SKM-1 (cell line): Measurements from ENCODE around the gene NIPAL4.
A peak's percentile ranks its signal among the peaks of the same experiment; 100 is the strongest.
"Not testable (repeated sequence)": the region's sequence is repeated elsewhere in the genome, so short reads cannot be mapped to it uniquely, and the experiment has no call there.

Source experiments
- DNase-seq: peaks from one replicate; lab custom pipeline; 2025; ENCODE audit not compliant: unreplicated experiment; lab: John Stamatoyannopoulos, UW

NIPAL4 gene

DNA sequence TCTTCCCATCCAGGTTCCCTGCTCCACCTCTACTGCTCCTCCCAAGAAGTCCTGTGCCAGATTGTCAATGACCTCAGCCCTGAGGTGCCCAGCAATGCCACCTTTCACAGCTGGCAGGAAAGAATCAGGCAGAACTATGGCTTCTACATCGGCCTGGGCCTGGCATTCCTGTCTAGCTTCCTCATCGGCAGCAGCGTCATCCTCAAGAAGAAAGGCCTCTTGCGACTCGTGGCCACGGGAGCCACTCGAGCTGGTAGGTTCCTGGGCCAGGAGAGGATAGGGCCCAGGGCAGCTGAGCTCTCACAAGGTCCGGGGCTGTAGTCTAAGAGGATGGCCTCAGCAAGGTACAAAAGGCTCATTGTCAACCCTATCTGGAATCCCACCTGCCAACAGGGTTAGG lies 3.1 kb downstream of the NIPAL4 start:
- DNase-seq: no peak

DNA sequence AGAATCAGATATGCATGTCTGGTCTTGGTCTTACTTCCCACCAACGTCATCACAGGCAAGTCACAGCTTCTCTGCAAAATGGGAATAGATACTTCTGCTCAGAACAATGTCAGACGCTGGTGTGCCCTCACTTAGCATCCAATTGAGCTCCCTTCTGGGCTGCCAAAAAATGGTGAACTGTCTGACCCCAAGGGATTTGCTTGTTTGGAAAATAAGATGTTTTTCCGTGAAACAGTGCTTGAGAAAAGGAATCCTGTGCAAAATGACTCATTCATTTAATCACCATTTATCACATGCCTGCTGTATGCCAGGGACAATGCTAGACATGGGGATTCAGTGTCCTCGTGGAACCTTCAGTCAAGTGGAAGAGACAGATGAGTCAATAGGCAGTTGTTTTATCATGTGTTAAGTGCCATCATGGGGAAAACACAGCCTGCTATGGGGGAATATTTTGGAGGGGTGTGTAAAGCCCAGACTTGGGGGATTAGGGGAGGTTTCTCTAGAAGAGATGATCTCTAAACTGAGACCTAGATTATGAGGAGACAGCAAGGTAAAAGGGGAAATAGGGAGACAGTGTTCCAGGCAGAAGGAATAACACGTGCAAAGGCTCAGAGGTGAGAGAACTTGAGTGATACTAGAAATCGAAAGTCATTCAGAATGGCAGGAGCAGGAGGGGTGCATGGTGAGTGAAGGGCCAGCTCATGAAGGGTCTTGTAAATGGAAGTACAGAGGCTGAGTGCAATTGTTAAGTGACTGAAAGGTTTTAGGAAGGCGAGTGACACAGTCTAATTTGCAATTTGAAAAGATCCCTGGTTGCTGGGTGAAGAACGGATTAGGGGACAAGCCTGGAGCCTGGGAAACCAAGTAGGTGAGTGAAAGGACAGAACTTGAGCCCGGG lies 3.9 kb downstream of the NIPAL4 start:
- no peak for DNase-seq

DNA sequence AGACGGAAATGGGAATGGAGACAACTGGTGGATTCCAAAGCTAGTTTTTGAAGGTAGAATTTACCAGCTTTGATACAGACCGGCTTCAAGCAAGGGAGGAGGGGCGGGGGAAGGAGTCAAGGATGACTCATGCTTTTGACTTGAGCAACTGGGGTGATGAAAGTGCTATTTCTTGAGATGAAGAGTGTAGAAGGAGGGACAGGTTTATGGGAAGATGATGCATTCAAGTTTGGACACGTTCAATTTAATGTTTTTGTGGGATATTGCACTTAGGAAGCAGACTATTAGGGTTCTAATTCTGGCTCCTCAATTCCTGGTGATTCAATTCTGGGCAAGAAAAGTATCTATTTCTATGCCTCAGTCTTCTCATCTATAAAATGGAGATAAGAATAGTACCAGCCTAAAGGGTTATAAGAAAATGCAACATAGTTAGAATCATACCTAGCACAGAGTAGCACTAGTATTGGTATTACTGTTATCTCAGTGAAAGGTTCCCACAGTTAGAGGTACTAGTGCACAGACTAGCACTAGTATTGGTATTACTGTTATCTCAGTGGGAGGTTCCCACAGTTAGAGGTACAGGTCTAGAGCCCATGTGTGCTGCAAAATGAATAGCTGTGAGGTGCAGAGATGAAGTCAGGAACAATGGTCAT lies 4.6 kb downstream of the NIPAL4 start:
- DNase-seq: peak; percentile 64

DNA sequence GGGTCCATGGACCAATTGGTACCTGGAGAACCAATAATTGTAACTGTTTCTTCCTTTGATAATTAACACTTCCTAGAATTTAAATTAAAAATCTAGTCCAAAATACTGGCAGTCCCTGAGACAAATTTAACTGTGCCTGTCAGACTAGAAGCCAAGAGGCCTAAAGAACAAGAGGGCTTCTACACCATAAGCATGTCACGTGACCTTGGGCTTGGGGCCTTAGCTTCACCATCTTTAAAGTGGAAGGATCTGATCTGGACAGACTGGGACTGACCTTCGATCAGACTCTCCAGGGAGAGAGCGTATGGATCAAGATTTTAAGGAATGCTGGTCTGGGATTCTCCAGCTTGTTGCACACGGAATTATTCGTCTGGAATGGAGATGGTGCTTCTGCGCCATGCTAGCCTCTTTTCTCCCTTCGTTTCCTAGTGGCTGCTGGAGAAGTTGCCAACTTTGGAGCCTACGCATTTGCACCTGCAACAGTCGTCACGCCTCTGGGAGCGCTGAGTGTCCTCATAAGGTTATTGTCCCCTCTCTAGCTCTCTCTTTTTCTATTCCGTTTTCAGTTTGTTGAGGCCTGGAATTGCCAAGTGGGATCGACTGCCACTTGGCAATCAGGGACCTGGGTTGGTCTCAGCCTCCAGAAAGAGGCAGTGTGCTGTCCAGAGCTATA lies 8.4 kb downstream of the NIPAL4 start:
- DNase-seq: no peak

DNA sequence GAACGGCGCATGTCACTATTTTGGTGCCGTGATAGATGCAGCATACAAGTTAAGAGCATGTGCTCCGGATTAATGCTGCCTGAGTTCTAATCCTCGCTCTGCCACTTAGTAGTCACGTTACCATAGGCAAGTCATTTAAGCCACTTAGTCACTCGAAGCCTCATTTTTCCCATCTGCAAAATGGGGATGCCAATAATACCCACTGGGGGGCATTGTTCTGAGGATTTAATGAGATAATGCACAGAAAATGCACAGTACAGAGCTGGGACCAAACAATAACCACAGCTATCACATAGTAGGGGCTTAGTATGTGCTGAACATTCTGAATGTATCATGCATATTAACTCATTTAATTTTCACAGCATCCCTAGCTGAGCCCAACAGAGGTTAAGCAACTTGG lies 9.1 kb downstream of the NIPAL4 start:
- no peak for DNase-seq

DNA sequence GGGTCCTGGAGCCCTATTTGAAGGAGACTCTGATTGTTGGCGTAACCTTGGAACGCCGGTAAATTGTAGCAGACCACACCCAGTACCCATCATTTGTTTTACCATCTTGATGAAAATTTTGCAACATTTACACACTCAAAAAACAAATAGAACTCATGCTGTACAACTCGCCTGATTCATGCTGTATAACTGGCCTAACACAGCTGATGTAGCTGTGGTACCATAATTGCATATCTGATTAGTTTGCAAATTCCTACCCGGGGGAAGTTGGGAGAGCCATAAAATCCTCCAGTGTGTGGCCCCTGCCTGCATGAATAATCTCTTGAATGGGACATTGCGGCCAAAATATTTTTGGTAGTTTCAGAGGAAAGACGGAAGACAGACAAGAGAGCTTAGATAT lies 9.7 kb downstream of the NIPAL4 start:
- DNase-seq: no peak

DNA sequence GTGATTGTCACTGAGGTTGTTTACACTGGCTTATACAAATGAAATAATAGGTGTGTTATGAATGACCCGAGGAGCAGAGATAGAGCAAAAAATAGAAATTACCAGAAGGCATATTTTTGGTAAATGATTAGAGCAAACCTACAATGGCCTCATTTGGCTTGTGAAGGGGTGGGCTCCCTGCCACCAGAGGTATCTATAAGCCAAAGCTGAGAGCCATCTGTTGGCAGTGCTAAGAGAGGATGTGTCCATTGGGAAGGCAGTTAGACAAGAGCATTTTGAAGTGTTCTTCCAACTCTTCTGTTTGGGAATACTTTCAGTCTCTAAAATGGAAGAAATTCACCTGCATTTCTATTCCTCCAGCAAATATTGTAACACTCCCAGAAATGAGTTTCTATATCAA lies 10.6 kb downstream of the NIPAL4 start:
- no peak for DNase-seq

DNA sequence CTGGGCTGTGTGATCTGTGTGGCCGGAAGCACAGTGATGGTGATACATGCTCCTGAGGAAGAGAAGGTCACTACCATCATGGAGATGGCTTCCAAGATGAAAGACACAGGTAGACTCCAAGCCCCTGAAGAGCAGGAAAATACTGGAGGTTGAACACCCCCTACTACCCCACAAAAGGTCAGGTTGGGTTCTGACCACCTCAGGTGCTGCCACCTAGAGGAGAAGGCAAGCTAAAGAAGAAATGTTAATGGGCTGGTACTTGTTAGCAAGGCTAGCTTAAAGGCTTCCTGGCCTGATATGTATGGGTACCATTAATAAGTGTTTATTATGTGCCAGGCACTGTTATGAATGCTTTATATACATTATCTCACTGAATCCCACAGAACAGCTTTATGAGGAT lies 11.7 kb downstream of the NIPAL4 start:
- DNase-seq: peak; percentile 43

DNA sequence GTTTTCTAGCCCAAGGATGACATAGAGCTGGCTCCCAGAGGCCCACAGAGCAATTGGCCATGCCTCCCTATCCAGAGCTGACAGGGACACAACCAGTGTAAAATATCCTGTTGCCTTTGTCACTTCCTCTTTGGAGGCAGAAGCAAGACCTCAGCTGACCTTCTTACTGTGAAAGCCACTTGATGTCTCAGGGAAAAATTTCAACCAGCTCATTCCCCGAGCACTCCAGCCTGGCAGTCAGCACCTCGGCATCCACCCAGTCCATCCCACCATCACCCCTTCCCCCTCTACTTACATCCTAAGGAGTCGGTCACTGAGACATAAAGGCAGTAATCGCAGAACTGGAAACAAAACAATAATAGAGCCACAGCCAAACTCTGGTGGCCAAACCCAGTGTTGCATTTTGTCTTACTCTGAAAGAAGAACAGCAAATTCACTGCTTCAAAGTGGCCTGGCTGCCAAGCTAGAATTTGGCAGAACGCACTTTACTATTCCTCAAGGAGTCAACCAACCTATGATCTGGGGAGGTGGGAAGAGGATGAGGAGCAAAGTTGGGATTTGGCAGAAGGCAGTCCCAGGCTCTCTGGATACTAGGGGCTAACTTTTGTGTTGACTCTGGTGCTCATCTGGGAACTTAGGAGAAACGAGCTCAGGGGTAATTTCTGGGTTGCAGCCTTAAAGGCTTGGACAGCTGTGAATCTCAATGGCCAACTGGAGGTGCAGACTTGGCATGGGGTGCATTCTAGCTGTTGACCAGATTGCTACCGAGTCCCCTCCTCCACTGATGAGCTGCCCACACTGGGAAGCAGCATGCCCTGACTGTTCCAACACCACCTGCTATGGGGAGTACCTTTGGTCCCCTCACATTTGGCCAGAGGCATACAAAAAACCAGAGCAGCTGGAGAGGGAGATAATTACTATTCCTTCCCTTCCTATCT lies 13.6 kb downstream of the NIPAL4 start:
- DNase-seq: peak; percentile 59

DNA sequence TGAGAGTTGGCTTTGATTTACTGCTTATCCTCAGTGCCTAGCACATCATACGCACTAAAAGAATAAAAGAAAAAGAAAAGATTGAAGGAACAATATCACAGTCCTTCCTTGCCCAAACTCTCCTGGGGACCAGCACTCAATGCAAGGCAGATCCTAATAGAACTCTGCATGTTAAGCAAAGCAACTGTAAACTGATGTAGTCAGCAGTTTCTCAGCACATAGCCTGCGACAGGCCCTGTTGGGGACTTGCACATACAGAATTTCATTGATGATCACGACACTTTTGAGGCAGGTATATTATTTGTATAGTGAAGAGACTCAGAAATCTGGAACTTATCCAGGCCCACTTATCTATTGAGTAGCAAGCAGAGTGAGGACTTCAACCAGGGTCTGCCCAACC lies 15.4 kb downstream of the NIPAL4 start:
- no peak for DNase-seq

DNA sequence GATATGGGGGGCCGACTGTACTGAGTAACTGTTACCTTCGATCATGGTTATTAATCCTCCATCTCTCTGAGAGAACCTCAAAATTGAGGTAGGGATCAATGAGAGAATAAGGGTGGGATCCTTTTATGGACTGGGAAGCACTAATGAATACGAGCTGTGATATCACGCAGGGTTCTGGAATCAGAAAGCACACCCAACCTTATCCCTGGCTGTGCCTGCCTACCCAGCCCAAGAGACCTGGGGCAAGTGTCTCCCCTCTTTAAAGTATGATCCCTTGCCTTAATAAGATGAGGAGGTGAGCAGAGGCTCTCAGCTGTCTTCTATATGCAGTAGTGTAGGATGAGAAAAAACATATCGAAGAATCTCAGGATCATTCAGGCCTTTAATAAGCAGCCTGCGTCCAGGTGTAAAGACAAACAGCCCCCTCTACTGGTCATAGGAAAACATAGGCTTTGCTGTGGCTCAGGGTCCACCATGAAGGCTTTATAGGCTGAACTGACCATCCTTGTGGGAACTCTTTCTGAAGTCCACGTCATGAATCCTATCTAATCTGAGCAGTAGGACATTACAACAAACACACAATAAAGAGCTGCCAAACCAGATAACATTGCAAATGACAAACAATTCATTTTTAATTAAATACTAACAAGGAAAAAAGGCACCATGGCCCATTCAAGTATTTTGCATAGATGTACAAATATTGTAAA lies 16.8 kb downstream of the NIPAL4 start:
- peak; percentile 51 for DNase-seq

DNA sequence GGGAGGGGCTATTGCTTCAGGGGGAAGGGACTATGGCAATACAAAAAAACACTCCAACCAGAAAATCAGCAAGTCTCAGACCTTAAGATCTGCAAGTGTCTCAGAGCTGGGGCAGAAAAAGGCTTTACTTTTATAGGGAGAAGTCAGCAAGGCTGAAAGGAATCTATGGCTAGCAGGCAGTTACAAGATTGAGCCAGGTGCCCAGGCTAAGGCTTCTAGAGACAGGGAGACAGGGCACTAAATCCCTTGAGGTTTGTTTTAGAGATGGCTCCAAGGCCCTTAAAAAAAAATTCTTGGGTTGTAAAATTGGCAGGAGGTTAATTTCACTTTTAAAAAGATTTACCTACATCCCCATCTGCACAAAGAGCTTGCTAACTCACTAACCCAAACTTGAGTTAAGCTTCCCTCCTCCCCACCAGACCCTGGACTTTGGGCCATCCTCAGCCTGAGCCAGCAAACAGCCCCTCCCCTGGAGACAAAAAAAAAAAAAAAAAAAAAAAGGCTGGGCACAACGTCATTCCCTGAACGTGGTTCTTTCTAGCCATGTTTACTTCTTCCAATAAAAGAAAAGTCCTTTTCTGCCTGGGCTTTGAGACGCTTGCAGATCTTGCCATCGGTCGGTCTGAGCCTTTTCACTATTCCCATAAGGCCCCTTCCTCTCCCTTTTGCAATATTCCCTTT lies 17.9 kb downstream of the NIPAL4 start:
- DNase-seq: no peak

DNA sequence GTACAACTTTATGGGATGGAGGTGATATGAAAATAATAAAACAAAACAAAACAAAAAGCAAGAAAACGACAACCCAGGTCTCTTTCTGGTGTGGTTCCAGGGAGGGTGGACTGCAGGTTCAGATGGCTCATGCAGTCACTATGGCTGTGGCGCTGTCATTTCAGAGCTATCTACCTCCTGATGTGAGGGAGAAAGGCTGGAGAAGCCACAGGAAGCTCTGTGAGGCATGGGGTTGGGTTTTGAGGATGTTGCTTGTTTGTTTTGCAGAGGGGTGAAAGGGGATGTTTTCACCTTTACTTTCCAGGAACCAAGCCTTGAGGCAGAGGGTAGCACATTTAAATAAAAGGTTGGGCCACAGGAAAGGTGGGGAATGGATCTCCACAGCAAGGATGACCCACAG lies 18.7 kb downstream of the NIPAL4 start:
- no peak for DNase-seq

DNA sequence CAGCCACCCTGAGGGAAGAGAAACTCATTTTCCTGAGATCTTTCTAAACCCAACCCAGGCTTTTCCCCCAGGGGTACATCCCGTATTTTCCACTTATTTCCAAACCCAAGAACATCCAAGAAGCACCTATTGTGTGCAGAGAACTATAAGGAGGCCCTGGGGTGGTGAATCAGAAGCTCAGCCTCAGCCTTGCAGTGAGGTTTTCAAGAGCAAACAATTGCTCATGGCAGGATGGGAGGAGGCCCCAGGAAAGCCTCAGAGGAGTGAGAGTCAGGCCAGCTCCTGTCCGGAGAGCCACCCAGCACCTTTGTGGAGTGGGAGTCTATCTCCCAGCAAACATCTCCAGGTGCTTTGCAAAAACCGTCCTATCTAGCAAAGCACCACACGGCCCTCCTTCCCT lies 19.2 kb downstream of the NIPAL4 start:
- no peak for DNase-seq

DNA sequence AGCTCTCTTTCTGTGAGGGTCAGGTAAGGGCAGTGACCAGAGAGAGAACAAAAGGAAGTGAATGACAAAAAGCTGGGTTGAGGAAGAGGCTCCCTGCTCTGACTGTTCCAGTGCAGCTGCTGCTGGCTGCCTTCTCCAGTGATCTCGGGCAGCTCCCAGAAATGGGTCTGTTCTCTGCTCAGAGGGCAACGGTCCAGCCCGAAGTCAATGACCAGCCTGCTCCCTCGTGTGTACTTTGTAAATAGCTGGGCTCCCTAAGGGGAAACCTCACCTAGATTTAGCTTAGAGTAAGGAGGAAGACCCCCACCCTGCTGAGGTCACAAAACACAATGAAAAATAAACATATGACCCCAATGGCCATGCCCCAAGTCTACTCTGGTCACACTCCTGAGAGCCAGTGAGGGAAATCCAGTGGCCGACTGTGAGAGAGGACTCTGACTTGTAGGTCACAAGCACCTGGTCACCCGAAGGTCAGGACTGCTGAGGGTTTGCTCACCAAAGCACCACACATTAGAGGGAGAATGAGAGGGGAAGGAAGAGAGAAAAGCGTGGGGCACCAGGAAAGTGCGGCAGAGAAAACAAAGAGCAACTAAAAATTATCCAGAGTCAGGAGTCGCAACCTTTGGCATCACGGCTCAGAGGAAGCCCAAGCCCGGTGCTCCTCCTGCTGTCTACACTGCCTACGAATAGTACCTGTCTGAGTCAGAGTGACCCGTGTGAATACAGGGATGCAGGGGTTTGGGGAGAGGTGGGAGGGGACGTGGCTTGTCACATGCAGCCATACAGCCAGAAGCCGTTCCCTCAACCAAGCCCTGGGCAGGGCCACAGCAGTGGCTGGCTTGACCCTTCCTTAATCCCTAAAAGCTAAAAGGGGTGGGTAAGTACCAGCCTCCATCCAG lies 19.8 kb downstream of the NIPAL4 start:
- no peak for DNase-seq

DNA sequence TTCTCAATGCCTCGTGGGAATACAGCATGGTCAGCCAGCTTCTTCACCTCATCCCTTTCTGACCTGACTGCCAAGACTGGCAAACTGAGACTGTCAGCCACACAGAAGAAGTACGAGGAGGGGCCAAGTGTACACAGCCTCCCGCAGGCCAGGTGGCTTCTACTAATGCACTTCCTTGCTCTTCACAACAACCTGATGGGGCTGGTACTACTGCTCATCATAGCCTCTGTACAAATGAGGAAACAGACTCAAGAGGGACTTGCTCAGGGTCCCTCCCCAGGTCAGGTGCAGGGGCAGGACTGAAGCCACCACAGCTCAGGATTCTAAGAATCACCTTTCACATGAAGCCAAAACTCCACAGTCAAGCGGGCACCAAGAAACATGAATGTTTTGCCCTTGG lies 21.3 kb downstream of the NIPAL4 start:
- no peak for DNase-seq

DNA sequence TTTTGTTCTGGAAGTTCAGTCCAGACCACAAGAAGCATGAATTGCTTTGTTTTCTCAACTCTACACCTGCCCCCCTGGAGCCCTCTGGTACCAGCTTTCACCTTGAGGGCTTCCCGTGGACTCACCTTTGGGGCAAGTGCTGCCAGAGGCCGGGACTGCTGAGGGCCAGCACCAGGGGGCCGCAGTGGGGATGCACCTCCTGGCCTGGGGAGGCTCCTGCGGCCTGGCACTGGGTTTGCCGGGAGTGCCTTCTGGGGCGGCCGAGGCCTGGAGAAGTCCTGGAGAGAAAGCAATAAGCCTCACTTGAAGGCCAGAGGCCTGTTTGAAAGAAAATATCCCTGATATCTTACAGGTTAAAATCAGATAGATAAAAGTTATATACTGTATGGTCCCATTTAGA lies 21.7 kb downstream of the NIPAL4 start:
- DNase-seq: no peak

DNA sequence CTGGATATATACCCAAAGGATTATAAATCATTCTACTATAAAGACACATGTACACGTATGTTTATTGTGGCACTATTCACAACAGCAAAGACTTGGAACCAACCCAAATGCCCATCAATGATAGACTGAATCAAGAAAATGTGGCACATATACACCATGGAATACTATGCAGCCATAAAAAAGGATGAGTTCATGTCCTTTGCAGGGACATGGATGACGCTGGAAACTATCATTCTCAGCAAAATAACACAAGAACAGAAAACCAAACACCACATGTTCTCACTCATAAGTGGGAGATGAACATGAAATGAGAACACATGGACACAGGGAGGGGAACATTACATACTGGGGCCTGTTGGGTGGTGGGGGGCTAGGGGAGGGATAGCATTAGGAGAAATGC lies 22.7 kb downstream of the NIPAL4 start:
- not testable (repeated sequence) for DNase-seq

DNA sequence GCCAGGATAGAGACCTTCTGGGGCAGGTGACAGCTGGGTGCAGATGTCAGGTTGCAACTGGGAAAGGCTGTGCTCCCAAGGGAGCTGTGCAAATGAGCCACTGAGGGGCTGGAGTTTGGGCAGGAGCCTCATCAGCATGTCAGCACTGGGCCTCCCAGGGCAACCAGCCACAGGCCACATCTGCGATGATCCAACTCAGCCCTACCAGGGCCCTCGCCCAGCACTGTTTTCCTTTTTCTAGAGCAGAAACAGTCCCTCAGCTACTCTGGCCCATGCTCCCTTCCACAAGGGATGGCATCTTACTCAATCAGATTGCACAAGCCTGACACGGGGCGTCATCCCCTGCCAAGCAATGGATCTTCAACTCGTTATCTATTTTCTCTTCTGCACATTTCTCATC lies 24.8 kb downstream of the NIPAL4 start:
- peak; percentile 59 for DNase-seq
